Panc1 (cell line): Measurements from ENCODE around the gene ORM1.

Experiments
- CTCF ChIP-seq: fragments of 450-650 bp; IDR thresholded peaks from 2 replicates; pipeline ENCODE4 v1.5.1; 2017; ENCODE audit warnings: mild to moderate bottlenecking
- REST ChIP-seq, 2 experiments: IDR thresholded peaks; 2 replicates each; pipeline ENCODE4 v1.6.1; 2011 to 2012; ENCODE audit warnings: low read depth in 2 of 2, control low read depth in 1 of 2, low read length in 1 of 2, mild to moderate bottlenecking in 1 of 2, moderate library complexity in 1 of 2; ENCODE audit not compliant: insufficient read depth in 1 of 2
- SIN3A ChIP-seq: IDR thresholded peaks from 2 replicates; pipeline ENCODE4 v1.6.1; 2012; ENCODE audit warnings: low read depth, mild to moderate bottlenecking, low read length, moderate library complexity, borderline replicate concordance; ENCODE audit not compliant: insufficient read depth
- TCF7L2 ChIP-seq: IDR thresholded peaks from 2 replicates; pipeline ENCODE4 v1.6.1; 2011; ENCODE audit warnings: mild to moderate bottlenecking, low read depth, low read length, inconsistent platforms

- TF ChIP-seq REST (IDR thresholded peaks at IDR 0.05; ENCODE audit: insufficient read depth in 1 of 2, low read depth in 2 of 2, low read length in 1 of 2) (no peak), CTCF (no peak), TCF7L2 (no peak), SIN3A (no peak)
Measured at GRCh38 chr9:114279693-114280092, 43.2 kb upstream of the ORM1 start.
